T-helper 1 cell (primary cell): ENCODE results near the gene SORCS1.

ENCODE experiments used
- DNase-seq, 5 donors: peaks; one replicate each; pipeline ENCODE4 v3.0.0-alpha.2; 2012 to 2020

SORCS1 gene

DNA sequence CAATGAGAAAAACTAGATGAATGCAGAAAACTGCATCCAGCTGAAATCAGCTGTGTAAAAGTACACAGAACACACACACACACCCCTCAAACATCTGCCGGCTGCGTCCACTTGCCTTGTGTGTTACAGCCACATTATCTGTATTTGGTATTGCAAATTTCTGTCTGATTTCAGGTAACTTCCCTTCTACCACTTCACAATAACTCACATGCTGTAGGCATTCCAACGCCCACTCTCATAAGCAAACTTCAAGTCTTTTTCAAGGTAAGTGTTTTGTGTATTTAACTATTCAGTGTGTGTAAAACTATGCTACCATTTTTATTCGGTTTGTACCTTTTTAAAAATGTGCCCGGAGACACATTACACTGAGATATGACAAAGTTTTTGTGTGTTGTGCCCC lies 594.2 kb downstream of the SORCS1 start:
- no peak for DNase-seq

DNA sequence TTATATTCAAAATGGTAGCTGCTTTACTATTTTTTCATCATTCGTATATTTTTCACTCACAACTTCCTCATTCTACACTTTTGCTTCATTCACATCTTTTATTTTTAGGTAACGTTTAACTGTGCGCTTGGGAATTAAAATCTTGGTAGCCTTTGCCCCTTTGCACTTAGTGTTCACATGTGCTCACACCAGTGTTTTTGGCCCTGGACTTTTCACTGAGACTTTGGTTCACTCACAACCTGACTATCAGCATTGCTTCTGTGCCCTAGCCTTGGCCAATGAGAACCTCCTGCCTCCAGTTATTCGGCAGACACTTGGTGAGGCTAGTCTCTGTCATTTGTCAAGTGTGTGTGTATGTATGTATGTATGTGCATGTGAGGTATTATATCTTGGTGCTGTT lies 596.9 kb downstream of the SORCS1 start:
- no peak for DNase-seq

DNA sequence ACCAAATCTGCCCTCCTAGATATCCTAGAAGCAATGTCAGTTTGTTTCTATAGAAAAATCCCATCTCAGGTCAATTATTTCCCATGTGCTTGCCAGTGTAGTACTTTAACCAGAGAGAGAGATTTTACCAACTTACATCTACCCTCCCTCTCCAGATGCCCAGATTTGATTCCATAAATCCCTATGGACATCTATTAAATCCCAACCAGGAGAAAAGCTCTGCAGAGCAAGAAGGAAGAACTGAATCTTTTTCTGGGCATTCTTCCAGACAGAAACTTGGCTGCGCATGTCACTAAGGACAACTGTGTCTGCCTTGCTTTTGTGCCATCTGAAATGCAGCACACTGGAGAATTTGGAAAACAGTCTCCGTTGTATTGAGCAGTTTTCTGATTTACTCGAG lies 597.6 kb downstream of the SORCS1 start:
- DNase-seq = no peak

DNA sequence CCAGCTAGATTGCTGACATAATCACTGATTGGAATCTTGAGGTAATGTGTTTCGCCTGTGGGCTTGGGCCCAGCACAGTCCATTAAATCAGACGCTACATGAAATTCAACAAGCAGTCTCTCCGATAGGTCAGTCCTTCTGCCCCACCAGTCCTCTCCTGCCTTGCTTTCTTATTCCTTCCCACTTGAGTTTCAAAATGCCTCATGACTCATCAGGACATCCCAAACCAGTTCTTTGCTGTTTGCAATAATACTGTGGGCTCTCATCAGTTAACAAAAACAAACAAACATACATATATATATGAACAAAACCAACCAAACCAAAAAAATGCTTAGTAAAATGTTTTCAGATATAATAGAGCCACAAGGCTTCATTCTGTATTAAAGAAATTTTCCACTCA lies 599.0 kb downstream of the SORCS1 start:
- DNase-seq = no peak

DNA sequence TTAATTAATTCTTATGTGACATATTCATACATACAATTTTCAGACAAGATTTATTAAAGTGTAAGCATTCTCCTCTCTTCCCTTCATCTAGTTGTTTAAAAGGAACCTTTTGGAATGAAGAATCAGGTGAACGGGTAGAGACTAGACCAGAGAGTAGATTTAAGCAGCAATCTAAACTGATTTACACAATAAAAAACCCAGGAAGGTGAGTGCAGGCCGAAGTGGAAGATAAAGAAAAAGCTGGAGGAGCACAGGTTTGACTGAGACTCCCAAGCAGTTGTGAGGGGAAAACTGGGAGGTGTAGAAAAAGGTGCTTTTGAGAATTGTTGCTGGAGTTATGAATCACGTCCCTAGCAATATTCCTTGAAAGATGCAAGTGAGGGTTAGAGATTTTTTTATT lies 601.1 kb downstream of the SORCS1 start:
- no peak for DNase-seq

DNA sequence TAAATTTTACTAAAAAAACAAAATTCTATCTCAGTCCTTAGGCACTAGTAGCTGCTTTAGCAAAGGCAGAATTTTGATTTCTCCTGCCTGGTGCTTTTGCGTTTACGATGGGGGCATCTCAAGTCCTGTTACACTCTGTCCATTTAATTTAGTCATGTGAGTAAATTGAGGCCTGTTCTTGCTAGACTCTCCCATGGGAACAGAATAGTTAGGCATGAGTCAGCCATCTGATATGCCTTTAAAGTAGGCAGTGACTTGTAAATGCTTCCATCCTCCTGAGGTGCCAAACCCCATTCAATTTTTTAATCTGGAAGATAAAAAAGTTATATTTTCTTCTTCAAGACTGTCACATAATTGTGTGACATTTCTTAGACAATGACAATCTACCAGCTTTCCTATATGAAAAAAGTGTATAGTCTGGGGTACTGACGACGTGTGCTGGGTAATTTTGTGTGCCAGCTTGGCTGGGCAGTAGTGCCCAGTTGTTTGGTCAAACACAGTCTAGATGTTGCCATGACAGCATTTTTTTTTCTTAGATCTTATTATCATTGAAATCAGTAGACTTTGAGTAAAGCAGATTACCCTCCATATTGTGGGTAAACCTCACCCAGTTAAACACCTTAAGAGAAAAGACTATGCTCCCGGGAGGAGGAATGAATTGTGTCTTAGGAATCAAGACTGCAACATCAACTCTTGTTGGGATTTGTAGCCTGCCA lies 603.4 kb downstream of the SORCS1 start:
- DNase-seq = no peak

DNA sequence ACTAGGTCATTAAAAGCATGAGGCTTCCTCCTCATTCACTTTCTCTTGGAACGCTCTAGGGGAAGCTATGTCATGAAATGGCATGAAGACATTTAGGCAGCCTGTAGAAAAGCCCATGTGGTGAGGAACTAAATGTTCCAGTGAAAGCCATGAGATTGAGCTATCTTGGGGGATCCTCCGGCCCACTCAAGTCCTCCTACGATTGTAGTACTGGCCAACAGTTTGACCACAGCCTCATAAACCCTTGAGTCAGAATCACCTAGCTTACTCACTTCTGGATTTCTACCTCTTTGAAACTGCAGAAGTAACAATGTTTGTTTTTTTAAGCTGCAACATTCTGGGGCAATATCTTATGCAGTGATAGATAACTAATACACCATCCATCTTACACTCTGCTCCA lies 605.1 kb downstream of the SORCS1 start:
- no peak for DNase-seq

DNA sequence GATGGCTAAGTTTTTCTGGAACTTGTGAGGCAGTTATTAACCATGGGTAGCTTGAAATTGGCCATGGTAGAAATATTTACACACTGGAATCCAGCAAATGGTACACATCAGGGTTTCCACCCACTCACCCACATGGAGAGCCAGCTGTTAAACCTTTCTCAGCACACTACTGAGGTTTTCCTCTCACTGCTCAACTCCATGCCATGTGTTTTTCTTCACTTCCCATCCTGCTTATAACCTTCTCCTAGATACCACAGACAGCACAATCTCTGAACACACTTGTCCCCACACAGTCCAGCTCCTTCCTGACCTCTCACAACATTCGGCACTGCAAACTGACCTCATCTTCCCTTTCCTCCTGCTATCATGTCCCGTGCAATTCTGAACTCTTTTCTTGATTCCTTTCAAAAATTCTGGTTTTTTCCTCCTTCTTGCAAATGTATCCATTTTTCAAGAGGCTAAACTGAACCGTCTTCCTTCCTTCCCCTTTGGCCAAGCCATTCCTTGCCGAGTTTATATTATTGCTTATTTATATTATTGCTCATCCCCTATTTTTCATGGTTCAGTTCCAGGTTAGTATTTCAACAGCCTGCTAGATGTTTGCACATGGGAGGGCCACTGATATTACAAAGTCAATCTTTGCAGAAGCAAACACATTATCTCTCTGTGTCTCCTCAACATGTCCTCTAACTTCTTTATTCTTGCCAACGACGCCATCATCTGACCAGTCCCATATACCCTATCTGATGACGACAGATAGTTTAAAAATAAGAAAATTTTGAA lies 606.4 kb downstream of the SORCS1 start:
- DNase-seq = no peak

DNA sequence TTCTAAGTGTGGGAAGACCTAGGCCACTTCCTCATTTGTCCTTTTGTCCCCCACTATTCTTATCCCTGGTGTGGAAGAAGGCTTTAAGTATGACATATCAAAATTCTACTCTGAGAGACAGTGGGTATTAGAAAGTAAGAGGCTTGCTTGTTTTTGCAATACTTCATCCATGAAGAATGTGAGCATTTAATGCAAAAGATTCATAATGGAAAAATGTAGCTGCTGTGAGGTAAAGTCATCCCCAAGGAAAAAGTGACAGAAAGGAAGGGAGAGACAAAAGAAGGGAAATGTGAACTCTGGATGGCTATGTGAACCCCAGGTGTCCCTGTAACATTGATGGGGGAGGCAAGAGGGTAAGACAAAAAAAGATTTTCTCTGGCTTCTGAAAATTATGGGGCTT lies 607.5 kb downstream of the SORCS1 start:
- DNase-seq = no peak

DNA sequence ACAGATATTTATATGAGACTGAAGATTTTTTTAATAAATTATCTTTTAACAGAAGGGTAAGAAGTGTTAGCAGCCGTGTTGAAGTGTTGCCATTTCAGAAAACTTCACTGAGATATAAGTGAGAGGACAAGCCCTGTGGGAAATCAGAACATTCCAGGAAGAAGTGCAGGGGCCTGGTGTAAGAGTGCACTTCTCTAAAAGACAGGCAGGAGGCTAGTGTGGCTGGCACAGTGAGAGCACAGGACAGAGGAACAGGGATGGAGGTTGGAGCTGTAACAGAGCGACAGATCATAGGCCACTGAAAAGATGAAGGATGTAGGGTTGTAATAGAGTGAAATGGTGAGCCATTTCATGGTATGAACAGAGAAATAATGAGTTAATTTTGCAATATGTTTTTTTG lies 608.9 kb downstream of the SORCS1 start:
- no peak for DNase-seq

DNA sequence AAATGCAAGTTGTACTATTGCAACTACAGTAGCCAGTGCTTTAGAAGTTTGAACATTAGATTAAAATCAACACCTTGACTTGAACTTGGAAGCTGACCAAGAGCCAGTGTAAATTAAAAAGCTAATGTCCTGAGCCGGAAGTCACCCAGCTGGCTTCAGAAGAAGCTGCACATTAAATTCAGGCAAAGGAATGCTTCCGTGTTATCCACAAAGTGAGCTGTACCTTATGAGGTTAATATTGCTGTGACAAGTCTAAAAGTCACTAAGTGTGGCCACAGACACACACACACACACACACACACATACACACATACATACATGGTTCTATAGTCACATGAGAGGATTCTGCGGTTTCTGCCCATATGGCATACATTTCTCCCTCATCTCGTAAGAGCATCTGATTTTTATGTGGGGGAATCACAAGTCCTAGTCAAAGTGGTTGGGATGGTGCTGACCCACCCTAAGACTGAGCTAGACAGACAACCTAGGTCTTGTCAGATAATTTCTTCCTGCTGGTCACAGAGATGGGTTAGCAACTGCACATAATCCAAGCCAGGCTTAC lies 612.9 kb downstream of the SORCS1 start:
- no peak for DNase-seq

DNA sequence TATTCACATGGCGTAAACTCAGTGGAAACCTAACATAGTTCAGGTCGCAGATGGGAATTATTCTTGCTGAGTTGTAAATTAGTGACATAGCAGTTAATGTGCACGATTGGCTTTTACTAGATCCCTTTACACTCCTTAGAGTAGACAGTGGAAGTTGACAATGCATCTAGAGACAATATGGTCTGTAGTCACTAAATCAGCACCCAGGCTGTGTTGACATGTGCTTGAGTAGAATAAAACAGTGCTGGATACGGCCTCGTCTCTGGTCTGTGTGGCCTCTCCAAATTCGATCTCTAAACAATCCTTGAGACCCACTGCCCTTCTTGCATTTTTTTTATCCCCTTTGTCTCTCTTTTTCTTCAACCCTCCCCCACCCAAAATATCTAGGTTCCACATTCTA lies 615.7 kb downstream of the SORCS1 start:
- no peak for DNase-seq

DNA sequence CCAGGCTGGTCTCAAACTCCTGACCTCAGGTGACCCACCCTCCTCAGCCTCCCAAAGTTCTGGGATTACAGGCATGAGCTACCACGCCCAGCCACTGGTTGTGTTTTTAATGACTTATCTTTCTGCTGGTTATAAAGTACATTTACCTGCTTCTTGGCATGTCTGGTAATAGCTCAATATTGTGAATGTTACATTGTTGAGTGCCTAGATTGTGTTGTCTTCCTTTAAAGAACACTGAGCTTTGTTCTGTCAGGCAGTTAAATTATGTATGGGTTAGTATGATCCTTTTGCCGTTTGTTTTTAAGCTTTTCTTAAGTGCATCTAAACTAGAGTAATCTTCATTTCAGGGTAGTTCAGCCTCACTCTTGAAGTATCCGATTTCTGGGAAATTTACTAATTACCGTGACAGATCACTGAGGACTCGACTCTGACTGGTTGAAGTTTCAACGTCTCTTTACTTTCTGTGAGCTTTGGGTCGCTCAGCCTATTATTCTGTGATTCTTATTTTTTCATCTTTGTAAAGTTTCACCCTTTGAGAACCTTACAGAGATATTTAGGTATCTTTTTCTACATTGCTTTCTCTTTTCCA lies 617.4 kb downstream of the SORCS1 start:
- DNase-seq = no peak

DNA sequence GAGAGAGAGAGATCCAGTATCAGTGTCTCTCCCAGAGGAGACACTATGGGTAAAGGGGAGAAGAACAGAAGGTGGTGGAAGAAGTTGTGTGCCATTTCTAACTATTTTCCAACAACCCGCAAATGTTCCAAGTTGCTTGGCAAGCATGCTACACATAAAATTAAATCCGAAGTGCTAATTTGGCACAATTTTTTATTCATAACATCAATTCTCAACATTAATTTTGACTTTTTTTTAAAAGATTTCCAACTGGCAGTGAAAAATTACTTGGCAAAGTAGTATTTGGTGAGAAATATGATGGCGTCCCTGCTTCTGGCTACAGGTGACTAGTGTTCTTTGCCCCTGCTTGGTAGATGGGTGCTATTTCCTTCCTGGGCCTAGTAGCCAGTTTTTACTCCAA lies 622.0 kb downstream of the SORCS1 start:
- no peak for DNase-seq

DNA sequence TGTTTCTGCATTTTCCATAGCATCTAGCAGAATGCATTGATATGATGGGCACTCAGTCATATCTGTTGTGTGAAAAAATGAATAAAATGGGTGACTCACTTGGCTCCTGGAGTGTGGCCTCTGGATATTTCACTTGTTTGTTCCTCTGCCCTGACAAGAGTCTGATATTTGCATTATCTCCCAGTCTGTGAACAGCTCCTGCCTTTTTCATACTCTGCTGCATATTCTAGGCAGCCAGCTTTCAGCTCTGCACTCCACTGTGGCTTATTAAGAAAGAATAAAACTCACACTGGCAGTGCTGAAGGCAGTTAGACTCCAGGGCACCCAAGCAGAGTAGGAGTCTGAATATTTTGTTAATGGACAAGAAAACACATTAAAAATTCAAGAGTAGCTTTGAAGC lies 623.9 kb downstream of the SORCS1 start:
- DNase-seq = no peak

DNA sequence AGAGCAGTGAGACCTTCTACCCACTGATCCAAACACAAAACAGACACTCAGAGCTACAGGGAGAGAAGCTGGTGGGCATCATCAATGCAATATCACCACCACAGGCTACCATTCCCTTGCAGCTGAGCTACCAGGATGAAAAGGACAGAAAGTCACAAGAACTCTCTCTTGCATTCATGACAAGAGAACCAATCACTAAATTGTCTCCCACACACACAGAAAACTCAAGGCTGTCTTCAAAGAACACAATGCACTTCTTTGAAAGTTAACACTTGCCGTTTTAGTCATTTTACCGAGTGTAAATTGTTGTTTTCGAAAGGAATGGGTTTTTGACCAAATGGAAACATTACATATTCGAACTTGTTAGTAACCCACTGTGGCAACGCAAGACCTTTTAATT lies 626.6 kb downstream of the SORCS1 start:
- DNase-seq = no peak

DNA sequence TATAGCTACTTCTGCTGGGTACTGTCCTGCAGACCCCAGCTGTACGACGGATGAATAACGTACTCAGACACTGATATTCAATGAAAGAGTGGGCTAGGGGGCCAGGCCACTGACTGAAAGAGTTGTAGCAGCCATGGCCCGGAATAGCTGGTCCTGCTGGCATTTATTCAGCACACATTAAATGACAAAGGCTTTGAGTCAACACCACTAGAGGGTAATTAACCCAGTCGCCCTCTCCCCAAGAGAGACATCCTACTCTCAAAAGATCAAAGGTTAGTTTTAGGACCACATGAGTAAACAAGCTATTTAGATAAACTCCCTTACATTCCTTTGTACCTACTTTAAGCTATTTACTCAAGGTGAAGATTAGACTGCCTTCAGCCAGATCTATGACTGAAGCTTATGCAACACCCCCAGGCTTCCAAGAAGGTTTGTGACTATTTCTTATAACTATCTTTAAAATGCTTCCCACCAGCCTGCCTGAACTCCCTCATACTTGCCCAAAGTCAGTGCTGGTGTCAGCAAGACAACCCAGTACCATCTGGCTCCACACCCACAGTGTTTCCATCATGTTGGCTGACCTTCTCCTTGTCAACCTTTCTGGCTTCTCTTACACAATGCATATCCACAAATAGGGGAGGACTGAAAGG lies 629.1 kb downstream of the SORCS1 start:
- DNase-seq = no peak

DNA sequence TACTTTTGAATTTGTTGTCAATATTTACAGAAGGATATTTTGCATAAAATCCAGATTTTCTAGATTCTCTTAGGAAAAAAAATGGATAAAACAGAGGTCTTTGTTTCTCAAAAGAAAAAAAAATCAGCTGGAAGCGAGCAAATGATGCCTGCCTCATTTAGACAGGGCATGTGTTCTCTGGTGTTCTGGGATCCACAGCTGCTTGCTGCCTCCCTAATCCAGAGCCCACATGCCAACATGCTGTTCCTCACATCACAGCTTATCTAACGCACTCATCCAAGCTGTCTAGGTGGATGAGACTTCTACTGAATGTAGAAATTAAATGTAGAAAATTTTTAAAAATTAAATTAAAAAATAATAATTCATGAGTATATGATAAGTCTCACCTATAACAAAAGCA lies 630.1 kb downstream of the SORCS1 start:
- no peak for DNase-seq

DNA sequence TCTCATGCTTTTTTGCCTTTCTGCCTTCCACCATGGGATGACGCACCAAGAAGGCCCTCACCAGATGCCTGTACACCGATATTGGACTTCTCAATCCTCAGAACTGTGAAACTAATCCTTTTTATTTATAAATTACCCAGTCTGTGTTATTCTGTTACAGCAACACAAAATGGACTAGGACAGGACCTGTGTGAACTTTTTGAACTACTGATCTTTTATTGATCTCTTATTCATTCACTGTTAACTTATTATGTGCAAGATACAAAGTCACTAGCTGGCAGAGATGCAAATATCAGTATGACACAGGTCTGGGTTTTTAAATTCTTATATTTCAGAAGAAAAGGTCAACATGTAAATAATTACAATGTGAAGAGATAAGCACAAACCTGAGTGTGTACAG lies 635.8 kb downstream of the SORCS1 start:
- no peak for DNase-seq

DNA sequence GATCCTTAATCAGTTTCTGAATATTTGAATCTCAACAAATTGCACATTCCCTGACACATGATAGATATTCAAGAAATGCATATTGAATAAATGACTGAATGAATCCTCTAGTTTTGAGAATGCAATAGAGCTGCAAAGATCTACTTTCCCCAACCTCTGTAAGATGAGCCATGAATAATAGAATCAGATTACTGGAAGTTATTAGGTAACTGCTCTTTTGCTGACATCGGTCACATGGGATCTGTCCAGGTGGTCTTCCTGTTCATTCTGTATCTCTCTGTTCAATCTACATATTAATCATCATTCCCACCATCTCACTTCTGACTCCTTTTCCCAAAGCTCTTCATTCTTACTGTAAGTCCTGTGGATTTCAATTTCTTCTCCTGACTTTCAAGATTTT lies 638.7 kb downstream of the SORCS1 start:
- no peak for DNase-seq
